K562 (cell line): ENCODE data around the gene PCF11. TPM values are rescaled to one million over a fixed set of nuclear protein-coding genes. Genes with fewer than 3 reads are reported as not detected.

ENCODE experiments used
- ATAC-seq: fragments of 200-7000 bp; cut with Tn5 transposase; 3 replicates; pipeline ENCODE4 v1.9.1; 2020; ENCODE audit warnings: moderate library complexity
- BruUV-seq: library from RNA; stranded (reverse); fragments of 400-500 nt; replicated peaks from 2 replicates; lab custom pipeline; 2021; lab: Mats Ljungman, UMichigan
- CTCF ChIA-PET: fragments of 300-600 bp; formaldehyde crosslinking; extraction: SDS; loops from one replicate; lab custom pipeline; 2021; ENCODE audit warnings: low intra/inter-chr PET ratio; lab: Yijun Ruan, JAX
- POLR2A ChIA-PET: fragments of 300-600, 350-650 bp; sonication (Branson Sonifier 250); formaldehyde crosslinking; extraction: SDS; loops from one replicate; lab custom pipeline; 2021; ENCODE audit warnings: antibody characterized with exemption, inconsistent platforms; lab: Yijun Ruan, JAX
- DNase-seq, 4 experiments: peaks; one replicate each; pipeline versions ENCODE4 v3.0.0 to v3.0.0-alpha.2; 2011 to 2018; ENCODE audit warnings: low spot score in 3 of 4, mixed read lengths in 3 of 4; ENCODE audit errors: extremely low read depth in 1 of 4
- FAIRE-seq: peaks from 2 replicates; lab custom pipeline; 2011; peaks lifted over from hg19 to GRCh38; lab: Jason Lieb, UNC
- H2AFZ ChIP-seq: 2 replicates; pipeline ENCODE4 v1.6.0; 2011; ENCODE audit warnings: low read depth, low read length, control low read depth, inconsistent platforms
- H3K27ac ChIP-seq: fragments of 200-600 bp; 3 replicates; pipeline ENCODE4 v1.8.0; 2011; ENCODE audit warnings: low read depth, mild to moderate bottlenecking, control low read depth, inconsistent platforms, low read length, moderate library complexity, mixed read lengths; ENCODE audit errors: extremely low read depth
- H3K27me3 ChIP-seq, 2 experiments: fragments of 300-600 bp in 1 of 2; 2 replicates in 1 of 2; 3 replicates in 1 of 2; pipeline versions ENCODE4 v1.6.0 to v1.8.0; 2011; ENCODE audit warnings: inconsistent platforms in 2 of 2, low read length in 2 of 2, mild to moderate bottlenecking in 1 of 2, mixed read lengths in 1 of 2, moderate library complexity in 1 of 2; ENCODE audit not compliant: control insufficient read depth in 2 of 2, insufficient read depth in 2 of 2
- H3K36me3 ChIP-seq: fragments of 300-600 bp; 3 replicates; pipeline ENCODE4 v1.8.0; 2011; ENCODE audit warnings: mild to moderate bottlenecking, low read length, inconsistent platforms; ENCODE audit not compliant: control insufficient read depth, insufficient read depth
- H3K4me1 ChIP-seq, 2 experiments: fragments of 200-600 bp in 1 of 2; replicated peaks in 1 of 2; 2 replicates in 1 of 2; 3 replicates in 1 of 2; pipeline versions ENCODE4 v1.5.1 to v1.8.0; 2011; ENCODE audit warnings: inconsistent platforms in 2 of 2, low read length in 2 of 2, mild to moderate bottlenecking in 1 of 2, mixed read lengths in 1 of 2, moderate library complexity in 1 of 2; ENCODE audit not compliant: control insufficient read depth in 2 of 2, insufficient read depth in 2 of 2
- H3K4me2 ChIP-seq: 2 replicates; pipeline ENCODE4 v1.6.1; 2011; ENCODE audit warnings: low read length, control low read depth, inconsistent platforms, mixed read lengths; ENCODE audit not compliant: insufficient read depth
- H3K4me3 ChIP-seq: fragments of 200-600 bp; sonication (generic), shearing (Covaris generic); 2 replicates; pipeline ENCODE4 v1.5.1; 2016; ENCODE audit warnings: control low read depth, inconsistent platforms
- H3K79me2 ChIP-seq: fragments of 200-600 bp; 3 replicates; pipeline ENCODE4 v1.8.0; 2011; ENCODE audit warnings: low read length, inconsistent platforms; ENCODE audit not compliant: control insufficient read depth, insufficient read depth
- H3K9ac ChIP-seq, 2 experiments: 2 replicates each; pipeline versions ENCODE4 v1.6.0 to v1.6.1; 2011; ENCODE audit warnings: low read depth in 2 of 2, low read length in 2 of 2, control low read depth in 1 of 2, inconsistent platforms in 1 of 2, mild to moderate bottlenecking in 1 of 2, mixed read lengths in 1 of 2; ENCODE audit not compliant: insufficient read depth in 1 of 2
- H3K9me1 ChIP-seq: one replicate; pipeline ENCODE4 v1.6.0; 2011; ENCODE audit warnings: inconsistent platforms, mild to moderate bottlenecking, low read length, moderate library complexity; ENCODE audit not compliant: control insufficient read depth, insufficient read depth
- H3K9me3 ChIP-seq: replicated peaks from 2 replicates; pipeline ENCODE4 v1.5.1; 2011; ENCODE audit warnings: low read depth, low read length, inconsistent platforms; ENCODE audit not compliant: control insufficient read depth, insufficient read depth
- H4K20me1 ChIP-seq: replicated peaks from 2 replicates; pipeline ENCODE4 v1.6.1; 2011; ENCODE audit warnings: low read length, inconsistent platforms, mixed read lengths; ENCODE audit not compliant: control insufficient read depth, insufficient read depth
- ASH1L ChIP-seq: fragments of 450-650 bp; IDR thresholded peaks from 2 replicates; pipeline ENCODE4 v1.6.1; 2018; ENCODE audit warnings: borderline replicate concordance, mild to moderate bottlenecking, low read depth; ENCODE audit not compliant: partially characterized antibody
- CHD1 ChIP-seq: fragments of 200-600 bp; sonication (generic); IDR thresholded peaks from one replicate; pipeline ENCODE4 v1.6.1; 2012; ENCODE audit warnings: mild to moderate bottlenecking, moderate library complexity, low read length, inconsistent platforms
- ZNF699 ChIP-seq: fragments of 250-450 bp; sonication (Bioruptor Pico); IDR thresholded peaks from 2 replicates; pipeline ENCODE4 v1.8.0; 2021; ENCODE audit warnings: mild to moderate bottlenecking, moderate library complexity; ENCODE audit not compliant: insufficient replicate concordance
- WGBS: fragments of 100-300 bp; shearing (Covaris generic); methylation state at CpG from one replicate; pipeline ENCODE4 v1.1.6; 2016; ENCODE audit warnings: low coverage, mixed read lengths; ENCODE audit not compliant: insufficient coverage; ENCODE audit errors: missing lambda C conversion rate; 5-methylcytosine and 5-hydroxymethylcytosine counted together
- in situ Hi-C: fragments of 300-500 bp; cut with MboI; formaldehyde crosslinking; loops from 4 replicates; pipeline ENCODE4 v1.15.0; 2018; ENCODE audit warnings: inconsistent platforms, mixed read lengths
- intact Hi-C: fragments of 100-400 bp; cut with micrococcal nuclease; formaldehyde crosslinking; loops from 2 replicates; pipeline ENCODE4 v1.14.2; 2022
- polyA plus RNA-seq, 8 experiments: library from polyadenylated mRNA; depleted of rRNA in 4 of 8; stranded (reverse) in 5 of 8; unstranded in 3 of 8; fragments of >200 nt; fragmentation: Nextera tagmentation in 2 of 8; fragmentation: Illumina TruSeq in 1 of 8; extraction: Ambion mirVana in 2 of 8; extraction: Trizol in 1 of 8; gene quantifications; 2 replicates each; pipeline versions ENCODE4 v1.2.1 to v1.2.3, GENCODE V29; 2011 to 2014; ENCODE audit warnings: inconsistent platforms in 1 of 8, missing spikeins in 1 of 8
- total RNA-seq, 7 experiments: library from RNA; depleted of rRNA in 6 of 7; stranded (reverse); fragments of >200 nt in 6 of 7; fragmentation: Illumina TruSeq in 2 of 7; extraction: Trizol in 2 of 7; gene quantifications; 2 replicates each; pipeline versions ENCODE4 v1.2.1 to v1.2.3, GENCODE V29; 2011 to 2021; ENCODE audit warnings: low replicate concordance in 1 of 7
- TF ChIP-seq, protein P1 (sequence below): fragments of 450-650 bp; IDR thresholded peaks from 2 replicates; pipeline ENCODE4 v1.6.1; 2016; ENCODE audit warnings: missing biosample characterization, missing genetic modification characterization
- TF ChIP-seq, protein P2 (sequence below): fragments of 450-650 bp; IDR thresholded peaks from 2 replicates; pipeline ENCODE4 v1.6.1; 2016; ENCODE audit warnings: mild to moderate bottlenecking, moderate library complexity

Gene PCF11
- total and polyA plus RNA-seq, 9 of the 15 experiments (the other 6 are each of a cell fraction or from before 2014, with no cell fraction given), result 9.3 to 91.6 (median 54.4) TPM

DNA sequence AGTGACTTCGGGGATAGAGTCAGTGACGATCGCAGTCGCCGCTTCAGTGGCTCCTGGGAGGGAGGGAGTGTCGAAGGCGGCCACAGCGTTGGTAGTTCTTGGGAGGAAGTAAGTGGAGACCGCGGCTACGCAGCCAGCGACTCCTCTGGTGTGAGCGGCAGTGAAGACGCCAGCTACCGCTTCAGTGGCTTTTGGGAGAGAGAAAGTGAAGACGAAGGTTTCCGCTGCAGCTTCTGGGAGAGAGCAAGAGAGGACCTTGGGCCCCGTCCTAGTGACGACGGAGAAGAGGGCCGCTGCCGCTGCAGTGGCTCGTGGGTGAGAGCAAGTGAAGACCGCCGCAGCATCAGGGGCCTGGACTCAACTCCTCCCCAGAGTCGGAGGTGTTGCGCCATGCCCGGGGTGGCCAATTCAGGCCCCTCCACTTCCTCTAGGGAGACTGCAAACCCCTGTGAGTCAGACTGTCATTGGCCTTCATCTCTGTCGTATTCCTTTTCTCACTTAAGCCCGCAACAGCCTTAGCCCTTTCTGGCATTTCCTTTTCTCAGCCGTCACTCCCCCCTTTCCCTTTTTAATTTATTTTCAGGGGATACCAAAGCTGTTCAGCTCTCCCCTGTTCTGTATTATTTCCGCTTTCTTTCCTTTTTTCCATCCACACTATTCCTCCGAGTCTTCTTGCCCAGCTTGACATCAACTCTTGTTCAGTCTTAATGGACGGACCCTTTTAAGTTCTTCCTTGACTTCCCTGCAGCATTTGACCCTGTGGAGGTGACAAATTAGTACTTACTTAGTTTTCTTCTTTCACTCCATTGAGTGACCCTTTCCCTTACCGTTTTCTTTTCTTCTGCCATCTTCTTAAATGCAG is 37.6 kb downstream of the PCF11 start:
- CTCF ChIA-PET, result no interaction called here
- Histone ChIP-seq H3K79me2 (peaks cover 29% of the 10 kb centered on the region), H2AFZ (peak overlapping the region; percentile 94), H3K4me1 (peaks cover 8 to 10% of the 10 kb centered on the region in 2 experiments; a peak in 3 of 5 replicates), H3K36me3 (peaks cover 34% of the 10 kb centered on the region), H4K20me1 (no peaks in the 10 kb centered on the region), H3K9me1 (no peaks in the 10 kb centered on the region), H3K27me3 (no peaks in the 10 kb centered on the region), H3K9ac (peak overlapping the region; percentile 95 to 96), H3K4me2 (peak overlapping the region; percentile 94), H3K4me3 (peak overlapping the region; percentile 82), H3K9me3 (no peaks in the 10 kb centered on the region), H3K27ac (peak overlapping the region; percentile 92)
- ATAC-seq (peak; percentile 71), FAIRE-seq (no peak), DNase-seq (peak; percentile 25 to 70 (median 47))
- intact Hi-C loops, result loop anchor here (5.0 to 10.0 kb wide), 2 partner anchors 53 to 290 kb away; partner anchors contain the start of genes DDIAS and PRCP
- no TSS peak for BruUV-seq
- POLR2A ChIA-PET, result interaction anchor here (0.6 to 1.4 kb wide), 6 partner anchors 20 to 122 kb away, joined by 3 to 4 read pairs (median 3); partner anchors contain the start of genes CCDC90B and RAB30
- 2% methylated on average over 34 of the region's 35 CpGs for WGBS
- in situ Hi-C loops, result no loop called here
- TF ChIP-seq ZNF699 (no peak), ASH1L (peak; percentile 17), CHD1 (peak; percentile 51)
- TF ChIP-seq, protein P1, sequence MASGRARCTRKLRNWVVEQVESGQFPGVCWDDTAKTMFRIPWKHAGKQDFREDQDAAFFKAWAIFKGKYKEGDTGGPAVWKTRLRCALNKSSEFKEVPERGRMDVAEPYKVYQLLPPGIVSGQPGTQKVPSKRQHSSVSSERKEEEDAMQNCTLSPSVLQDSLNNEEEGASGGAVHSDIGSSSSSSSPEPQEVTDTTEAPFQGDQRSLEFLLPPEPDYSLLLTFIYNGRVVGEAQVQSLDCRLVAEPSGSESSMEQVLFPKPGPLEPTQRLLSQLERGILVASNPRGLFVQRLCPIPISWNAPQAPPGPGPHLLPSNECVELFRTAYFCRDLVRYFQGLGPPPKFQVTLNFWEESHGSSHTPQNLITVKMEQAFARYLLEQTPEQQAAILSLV, result peak; percentile 71
- TF ChIP-seq, protein P2, sequence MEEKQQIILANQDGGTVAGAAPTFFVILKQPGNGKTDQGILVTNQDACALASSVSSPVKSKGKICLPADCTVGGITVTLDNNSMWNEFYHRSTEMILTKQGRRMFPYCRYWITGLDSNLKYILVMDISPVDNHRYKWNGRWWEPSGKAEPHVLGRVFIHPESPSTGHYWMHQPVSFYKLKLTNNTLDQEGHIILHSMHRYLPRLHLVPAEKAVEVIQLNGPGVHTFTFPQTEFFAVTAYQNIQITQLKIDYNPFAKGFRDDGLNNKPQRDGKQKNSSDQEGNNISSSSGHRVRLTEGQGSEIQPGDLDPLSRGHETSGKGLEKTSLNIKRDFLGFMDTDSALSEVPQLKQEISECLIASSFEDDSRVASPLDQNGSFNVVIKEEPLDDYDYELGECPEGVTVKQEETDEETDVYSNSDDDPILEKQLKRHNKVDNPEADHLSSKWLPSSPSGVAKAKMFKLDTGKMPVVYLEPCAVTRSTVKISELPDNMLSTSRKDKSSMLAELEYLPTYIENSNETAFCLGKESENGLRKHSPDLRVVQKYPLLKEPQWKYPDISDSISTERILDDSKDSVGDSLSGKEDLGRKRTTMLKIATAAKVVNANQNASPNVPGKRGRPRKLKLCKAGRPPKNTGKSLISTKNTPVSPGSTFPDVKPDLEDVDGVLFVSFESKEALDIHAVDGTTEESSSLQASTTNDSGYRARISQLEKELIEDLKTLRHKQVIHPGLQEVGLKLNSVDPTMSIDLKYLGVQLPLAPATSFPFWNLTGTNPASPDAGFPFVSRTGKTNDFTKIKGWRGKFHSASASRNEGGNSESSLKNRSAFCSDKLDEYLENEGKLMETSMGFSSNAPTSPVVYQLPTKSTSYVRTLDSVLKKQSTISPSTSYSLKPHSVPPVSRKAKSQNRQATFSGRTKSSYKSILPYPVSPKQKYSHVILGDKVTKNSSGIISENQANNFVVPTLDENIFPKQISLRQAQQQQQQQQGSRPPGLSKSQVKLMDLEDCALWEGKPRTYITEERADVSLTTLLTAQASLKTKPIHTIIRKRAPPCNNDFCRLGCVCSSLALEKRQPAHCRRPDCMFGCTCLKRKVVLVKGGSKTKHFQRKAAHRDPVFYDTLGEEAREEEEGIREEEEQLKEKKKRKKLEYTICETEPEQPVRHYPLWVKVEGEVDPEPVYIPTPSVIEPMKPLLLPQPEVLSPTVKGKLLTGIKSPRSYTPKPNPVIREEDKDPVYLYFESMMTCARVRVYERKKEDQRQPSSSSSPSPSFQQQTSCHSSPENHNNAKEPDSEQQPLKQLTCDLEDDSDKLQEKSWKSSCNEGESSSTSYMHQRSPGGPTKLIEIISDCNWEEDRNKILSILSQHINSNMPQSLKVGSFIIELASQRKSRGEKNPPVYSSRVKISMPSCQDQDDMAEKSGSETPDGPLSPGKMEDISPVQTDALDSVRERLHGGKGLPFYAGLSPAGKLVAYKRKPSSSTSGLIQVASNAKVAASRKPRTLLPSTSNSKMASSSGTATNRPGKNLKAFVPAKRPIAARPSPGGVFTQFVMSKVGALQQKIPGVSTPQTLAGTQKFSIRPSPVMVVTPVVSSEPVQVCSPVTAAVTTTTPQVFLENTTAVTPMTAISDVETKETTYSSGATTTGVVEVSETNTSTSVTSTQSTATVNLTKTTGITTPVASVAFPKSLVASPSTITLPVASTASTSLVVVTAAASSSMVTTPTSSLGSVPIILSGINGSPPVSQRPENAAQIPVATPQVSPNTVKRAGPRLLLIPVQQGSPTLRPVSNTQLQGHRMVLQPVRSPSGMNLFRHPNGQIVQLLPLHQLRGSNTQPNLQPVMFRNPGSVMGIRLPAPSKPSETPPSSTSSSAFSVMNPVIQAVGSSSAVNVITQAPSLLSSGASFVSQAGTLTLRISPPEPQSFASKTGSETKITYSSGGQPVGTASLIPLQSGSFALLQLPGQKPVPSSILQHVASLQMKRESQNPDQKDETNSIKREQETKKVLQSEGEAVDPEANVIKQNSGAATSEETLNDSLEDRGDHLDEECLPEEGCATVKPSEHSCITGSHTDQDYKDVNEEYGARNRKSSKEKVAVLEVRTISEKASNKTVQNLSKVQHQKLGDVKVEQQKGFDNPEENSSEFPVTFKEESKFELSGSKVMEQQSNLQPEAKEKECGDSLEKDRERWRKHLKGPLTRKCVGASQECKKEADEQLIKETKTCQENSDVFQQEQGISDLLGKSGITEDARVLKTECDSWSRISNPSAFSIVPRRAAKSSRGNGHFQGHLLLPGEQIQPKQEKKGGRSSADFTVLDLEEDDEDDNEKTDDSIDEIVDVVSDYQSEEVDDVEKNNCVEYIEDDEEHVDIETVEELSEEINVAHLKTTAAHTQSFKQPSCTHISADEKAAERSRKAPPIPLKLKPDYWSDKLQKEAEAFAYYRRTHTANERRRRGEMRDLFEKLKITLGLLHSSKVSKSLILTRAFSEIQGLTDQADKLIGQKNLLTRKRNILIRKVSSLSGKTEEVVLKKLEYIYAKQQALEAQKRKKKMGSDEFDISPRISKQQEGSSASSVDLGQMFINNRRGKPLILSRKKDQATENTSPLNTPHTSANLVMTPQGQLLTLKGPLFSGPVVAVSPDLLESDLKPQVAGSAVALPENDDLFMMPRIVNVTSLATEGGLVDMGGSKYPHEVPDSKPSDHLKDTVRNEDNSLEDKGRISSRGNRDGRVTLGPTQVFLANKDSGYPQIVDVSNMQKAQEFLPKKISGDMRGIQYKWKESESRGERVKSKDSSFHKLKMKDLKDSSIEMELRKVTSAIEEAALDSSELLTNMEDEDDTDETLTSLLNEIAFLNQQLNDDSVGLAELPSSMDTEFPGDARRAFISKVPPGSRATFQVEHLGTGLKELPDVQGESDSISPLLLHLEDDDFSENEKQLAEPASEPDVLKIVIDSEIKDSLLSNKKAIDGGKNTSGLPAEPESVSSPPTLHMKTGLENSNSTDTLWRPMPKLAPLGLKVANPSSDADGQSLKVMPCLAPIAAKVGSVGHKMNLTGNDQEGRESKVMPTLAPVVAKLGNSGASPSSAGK, result 0 out of 2 replicates have a peak, but pooled peaks have one; percentile 3
